ENCODE results near the gene CRACR2B. TPM values are rescaled to one million over a fixed set of nuclear protein-coding genes. Genes with fewer than 3 reads are reported as not detected.

Gene CRACR2B
- total RNA-seq = 1 to 10 TPM in 3 of 4 donors, under 1 TPM in 1; 0.48 to 5.7 (median 3.5) TPM

GRCh38 chr11:827897-828192, at the start of gene CRACR2B:
Gene CRACR2B (plus strand): TSS chr11:827919. CDS start chr11:828608, 689 bp downstream.
- no peaks in the 10 kb centered on the region for H3K9me3 ChIP-seq
- intact Hi-C loops (cut with DNase I) = no loop called here
- H3K27ac ChIP-seq = peak within 1 kb of the TSS; percentile 26 to 80 (median 69)
- WGBS, 2 donors = no CpG with 5 or more reads among the region's 5 CpGs
- DNase-seq = no peak
- peaks cover 0 to 88% (median 7%) of the 10 kb centered on the region in 4 donors for H3K27me3 ChIP-seq
- peaks cover 54 to 86% (median 62%) of the 10 kb centered on the region in 3 donors for H3K4me1 ChIP-seq
- peak within 1 kb of the TSS; percentile 26 to 63 (median 48) for H3K4me3 ChIP-seq
- no peak for TF ChIP-seq CTCF (IDR thresholded peaks at IDR 0.05)
- no peak for TF ChIP-seq POLR2A (IDR thresholded peaks at IDR 0.05)
- H3K36me3 ChIP-seq = peaks cover 15 to 33% (median 22%) of the 10 kb centered on the region in 3 donors

DNA sequence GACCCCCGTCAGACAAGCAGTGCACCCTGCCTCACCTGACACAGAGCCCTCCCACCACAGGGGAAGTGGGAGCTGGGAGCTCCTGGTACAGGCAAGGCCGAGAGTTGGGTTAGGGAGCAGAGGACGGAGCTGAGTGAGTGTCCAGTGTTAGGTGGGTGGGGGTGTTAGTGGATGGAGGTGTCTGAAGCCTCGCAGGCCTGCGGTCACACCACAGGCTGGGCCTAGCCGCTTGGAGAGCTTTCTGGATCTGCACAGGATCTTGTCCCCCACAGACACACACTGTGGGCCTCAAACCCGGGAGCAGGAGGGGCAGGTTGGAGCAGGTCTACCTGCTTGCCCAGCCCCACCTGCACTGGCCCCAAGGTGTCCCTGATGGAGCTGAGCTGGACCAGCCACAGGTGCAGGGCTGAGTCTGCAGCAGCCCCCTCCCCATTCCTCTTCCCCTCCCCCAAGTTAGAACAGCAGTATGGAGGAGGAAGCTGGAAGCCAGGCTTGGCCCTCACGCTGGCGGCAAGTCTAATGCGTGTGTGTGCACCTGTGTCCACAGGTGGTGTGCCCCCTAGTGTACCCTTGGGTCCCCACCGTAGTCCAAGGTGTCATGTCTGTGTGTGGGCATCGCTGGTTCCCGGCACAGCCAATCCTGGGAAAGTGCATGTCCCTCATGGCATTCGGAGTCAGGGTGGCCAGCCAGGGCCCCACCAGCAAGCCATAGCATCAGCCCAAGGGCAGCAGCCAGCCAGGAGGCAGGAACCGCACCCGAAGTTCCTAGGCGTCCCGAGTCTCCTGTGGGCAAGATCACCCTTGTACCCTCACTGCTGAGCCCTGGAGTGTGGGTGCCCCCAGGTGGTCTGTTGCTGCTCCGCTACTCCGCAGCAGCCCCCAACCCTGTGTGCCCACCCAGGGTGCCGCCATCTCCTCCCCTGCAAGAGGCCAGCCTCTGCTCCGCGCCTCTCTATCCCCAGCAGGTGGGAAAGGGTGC, 48.5 kb upstream of the CRACR2B start:
- intact Hi-C loops (cut with DNase I) = no loop called here
- no peak overlapping the region for H3K27ac ChIP-seq
- no peak overlapping the region for H3K4me3 ChIP-seq
- no peaks in the 10 kb centered on the region for H3K9me3 ChIP-seq
- TF ChIP-seq POLR2A (IDR thresholded peaks at IDR 0.05) (no peak), CTCF (IDR thresholded peaks at IDR 0.05) (no peak)
- peaks cover 33 to 77% (median 45%) of the 10 kb centered on the region in 3 donors for H3K4me1 ChIP-seq
- DNase-seq = no peak
- H3K27me3 ChIP-seq = no peaks in the 10 kb centered on the region
- WGBS, 2 donors = 91 to 92% methylated on average over 8 to 14 of the region's 23 CpGs
- H3K36me3 ChIP-seq = peaks cover 0 to 21% (median 0%) of the 10 kb centered on the region in 3 donors

GRCh38 chr11:779955-780532, 47.7 kb upstream of the CRACR2B start:
- Histone ChIP-seq H3K4me3 (no peak overlapping the region), H3K27ac (no peak overlapping the region), H3K4me1 (peaks cover 30 to 70% (median 42%) of the 10 kb centered on the region in 3 donors), H3K36me3 (peaks cover 0 to 14% (median 0%) of the 10 kb centered on the region in 3 donors), H3K9me3 (no peaks in the 10 kb centered on the region), H3K27me3 (no peaks in the 10 kb centered on the region)
- intact Hi-C loops (cut with DNase I) = no loop called here
- no peak for DNase-seq
- TF ChIP-seq POLR2A (IDR thresholded peaks at IDR 0.05) (no peak), CTCF (IDR thresholded peaks at IDR 0.05) (no peak)
- WGBS, 2 donors = 91% methylated on average over 9 of the region's 16 CpGs; no CpG with 5 or more reads in 1 of the 2 donors

- peaks cover 0 to 6% (median 0%) of the 10 kb centered on the region in 4 donors for H3K27me3 ChIP-seq
- peaks cover 0 to 14% (median 0%) of the 10 kb centered on the region in 3 donors for H3K36me3 ChIP-seq
- DNase-seq = no peak
- H3K9me3 ChIP-seq = no peaks in the 10 kb centered on the region
- peak overlapping the region in 2 of 4 donors; percentile 22 to 32 for H3K27ac ChIP-seq
- WGBS, 2 donors = 46 to 65% methylated on average over 12 to 21 of the region's 36 CpGs
- no peak overlapping the region for H3K4me3 ChIP-seq
- H3K4me1 ChIP-seq = peaks cover 16 to 52% (median 26%) of the 10 kb centered on the region in 3 donors
- intact Hi-C loops (cut with DNase I) = no loop called here
- TF ChIP-seq CTCF (IDR thresholded peaks at IDR 0.05) (no peak), POLR2A (IDR thresholded peaks at IDR 0.05) (no peak)
Measured at GRCh38 chr11:782264-783174, 45.2 kb upstream of the CRACR2B start.
